Upper lobe of right lung (tissue), 1 donor: ENCODE results near the gene UGGT2. TPM values are rescaled to one million over a fixed set of nuclear protein-coding genes. Genes with fewer than 3 reads are reported as not detected.

Source experiments
- ATAC-seq: fragments of 200-7000 bp; cut with Tn5 transposase; one replicate; pipeline ENCODE4 v1.9.1; 2020; ENCODE audit warnings: mild to moderate bottlenecking, moderate library complexity
- DNase-seq: peaks from one replicate; pipeline ENCODE4 v3.0.0-alpha.2; 2020
- H3K27ac ChIP-seq: fragments of 200-600 bp; one replicate; pipeline ENCODE4 v1.8.0; 2022
- H3K27me3 ChIP-seq: fragments of 200-600 bp; one replicate; pipeline ENCODE4 v1.8.0; 2022; ENCODE audit warnings: mild to moderate bottlenecking
- H3K36me3 ChIP-seq: fragments of 200-600 bp; one replicate; pipeline ENCODE4 v1.8.0; 2022
- H3K4me1 ChIP-seq: fragments of 200-600 bp; one replicate; pipeline ENCODE4 v1.8.0; 2022
- H3K4me3 ChIP-seq: fragments of 200-600 bp; one replicate; pipeline ENCODE4 v1.8.0; 2022; ENCODE audit warnings: mild to moderate bottlenecking
- H3K9me3 ChIP-seq: fragments of 200-600 bp; one replicate; pipeline ENCODE4 v1.8.0; 2022
- intact Hi-C: fragments of 100-400 bp; cut with DNase I; formaldehyde crosslinking; loops from one replicate; pipeline ENCODE4 v1.11.0; 2022
- total RNA-seq: library from RNA; stranded (reverse); fragmentation: NEBNext Ultra II Directional; extraction: Animal tissue kit (Norgen Biotek cat#: 25700); gene quantifications from one replicate; pipeline ENCODE4 v1.2.1, GENCODE V29; 2021
- TF ChIP-seq, protein P1 (sequence below): fragments of 200-600 bp; IDR thresholded peaks from one replicate; pipeline ENCODE4 v1.8.0; 2022; ENCODE audit warnings: antibody characterized with exemption
- donor health status: DM: no; HTN: yes; CAD: no; lungs with severe emphysema.

Gene UGGT2
- total RNA-seq, 1 donor from 2014 or later = 21.7 TPM

DNA sequence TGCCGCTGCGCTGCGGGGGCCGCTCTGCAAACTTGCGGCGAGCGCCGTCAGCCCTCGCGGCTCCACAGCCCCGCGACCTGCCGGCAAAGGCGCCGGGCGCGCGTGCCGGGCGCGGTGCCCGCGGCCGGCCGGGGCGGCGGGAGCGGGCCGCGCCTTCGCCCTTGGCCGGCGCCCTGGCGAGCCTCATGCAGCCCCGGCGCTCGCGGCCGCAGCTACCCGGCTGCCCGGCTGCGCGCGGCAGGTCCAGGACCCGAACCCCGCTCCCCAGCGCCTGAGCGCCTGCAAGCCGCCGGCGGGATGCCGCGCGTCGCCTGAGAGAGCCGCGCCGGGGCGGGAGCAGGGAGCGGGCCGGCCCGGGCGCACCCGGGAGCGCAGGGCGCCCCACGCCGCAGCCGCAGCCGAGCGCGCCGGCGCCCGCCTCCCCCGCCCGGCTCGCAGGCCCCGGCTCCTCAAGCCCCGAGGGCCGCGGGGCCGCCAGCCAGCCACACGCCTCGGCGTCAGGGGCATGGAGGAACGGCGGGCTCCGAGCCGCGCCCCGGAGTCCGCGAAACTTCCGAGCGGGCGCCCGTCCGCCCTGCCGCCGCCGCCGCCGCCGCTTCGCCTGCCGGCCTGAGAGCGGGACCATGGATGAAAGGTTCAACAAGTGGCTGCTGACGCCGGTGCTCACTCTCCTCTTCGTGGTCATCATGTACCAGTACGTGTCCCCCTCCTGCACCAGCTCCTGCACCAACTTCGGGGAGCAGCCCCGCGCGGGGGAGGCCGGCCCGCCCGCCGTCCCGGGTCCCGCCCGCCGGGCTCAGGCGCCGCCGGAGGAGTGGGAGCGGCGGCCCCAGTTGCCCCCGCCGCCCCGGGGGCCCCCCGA is 37.3 kb upstream of the UGGT2 start:
- TF ChIP-seq, protein P1, sequence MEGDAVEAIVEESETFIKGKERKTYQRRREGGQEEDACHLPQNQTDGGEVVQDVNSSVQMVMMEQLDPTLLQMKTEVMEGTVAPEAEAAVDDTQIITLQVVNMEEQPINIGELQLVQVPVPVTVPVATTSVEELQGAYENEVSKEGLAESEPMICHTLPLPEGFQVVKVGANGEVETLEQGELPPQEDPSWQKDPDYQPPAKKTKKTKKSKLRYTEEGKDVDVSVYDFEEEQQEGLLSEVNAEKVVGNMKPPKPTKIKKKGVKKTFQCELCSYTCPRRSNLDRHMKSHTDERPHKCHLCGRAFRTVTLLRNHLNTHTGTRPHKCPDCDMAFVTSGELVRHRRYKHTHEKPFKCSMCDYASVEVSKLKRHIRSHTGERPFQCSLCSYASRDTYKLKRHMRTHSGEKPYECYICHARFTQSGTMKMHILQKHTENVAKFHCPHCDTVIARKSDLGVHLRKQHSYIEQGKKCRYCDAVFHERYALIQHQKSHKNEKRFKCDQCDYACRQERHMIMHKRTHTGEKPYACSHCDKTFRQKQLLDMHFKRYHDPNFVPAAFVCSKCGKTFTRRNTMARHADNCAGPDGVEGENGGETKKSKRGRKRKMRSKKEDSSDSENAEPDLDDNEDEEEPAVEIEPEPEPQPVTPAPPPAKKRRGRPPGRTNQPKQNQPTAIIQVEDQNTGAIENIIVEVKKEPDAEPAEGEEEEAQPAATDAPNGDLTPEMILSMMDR = no peak
- H3K4me3 ChIP-seq = peak overlapping the region; percentile 44
- DNase-seq (no peak), ATAC-seq (peak; percentile 34)
- H3K4me1 ChIP-seq = no peaks in the 10 kb centered on the region
- intact Hi-C loops = no loop called here
- peaks cover 78% of the 10 kb centered on the region for H3K27me3 ChIP-seq
- H3K27ac ChIP-seq = no peak overlapping the region
- no peaks in the 10 kb centered on the region for H3K9me3 ChIP-seq
- H3K36me3 ChIP-seq = no peaks in the 10 kb centered on the region

- Histone ChIP-seq H3K9me3 (no peaks in the 10 kb centered on the region), H3K4me1 (no peaks in the 10 kb centered on the region), H3K4me3 (peak within 1 kb of the TSS; percentile 44), H3K27me3 (peaks cover 83% of the 10 kb centered on the region), H3K27ac (no peak within 1 kb of the TSS), H3K36me3 (no peaks in the 10 kb centered on the region)
- DNase-seq (peak; percentile 67), ATAC-seq (peak; percentile 65)
- TF ChIP-seq, protein P1 = no peak
- intact Hi-C loops = no loop called here
These were observed 36.6 kb upstream of the UGGT2 start, which contains the start of gene HS6ST3 for GRCh38 chr13:96089749-96090239. TSS of gene HS6ST3 (plus strand) at chr13:96090107.

GRCh38 chr13:96089139-96089538 is 35.9 kb upstream of the UGGT2 start:
- Histone ChIP-seq H3K4me1 (no peaks in the 10 kb centered on the region), H3K27me3 (peaks cover 76% of the 10 kb centered on the region), H3K9me3 (no peaks in the 10 kb centered on the region), H3K4me3 (no peak overlapping the region), H3K27ac (no peak overlapping the region), H3K36me3 (no peaks in the 10 kb centered on the region)
- ATAC-seq (no peak), DNase-seq (no peak)
- TF ChIP-seq, protein P1 = no peak
- intact Hi-C loops = no loop called here

DNA sequence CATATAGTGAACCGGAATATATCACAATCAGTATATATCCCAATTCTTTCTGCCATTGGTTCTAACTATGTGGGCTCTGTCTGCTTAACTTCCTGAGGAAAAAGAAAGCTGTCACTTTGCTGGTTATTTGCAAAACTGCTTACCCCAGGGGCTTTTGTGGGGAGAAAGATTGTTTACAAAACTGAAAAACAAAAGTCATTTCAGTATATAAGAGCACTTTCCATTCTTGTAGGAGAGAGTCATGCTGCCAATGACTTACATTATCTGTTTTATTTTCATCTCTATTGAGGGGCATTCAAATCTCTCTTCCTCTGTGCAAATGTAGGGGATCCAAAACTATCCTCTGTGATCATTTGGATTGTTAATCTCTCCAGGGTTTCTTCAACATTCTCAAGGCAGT is 33.5 kb upstream of the UGGT2 start:
- TF ChIP-seq, protein P1 = no peak
- H3K27ac ChIP-seq = no peak overlapping the region
- H3K9me3 ChIP-seq = no peaks in the 10 kb centered on the region
- no peak for ATAC-seq
- H3K36me3 ChIP-seq = no peaks in the 10 kb centered on the region
- intact Hi-C loops = no loop called here
- peaks cover 52% of the 10 kb centered on the region for H3K27me3 ChIP-seq
- DNase-seq = no peak
- H3K4me3 ChIP-seq = no peak overlapping the region
- H3K4me1 ChIP-seq = no peaks in the 10 kb centered on the region

DNA sequence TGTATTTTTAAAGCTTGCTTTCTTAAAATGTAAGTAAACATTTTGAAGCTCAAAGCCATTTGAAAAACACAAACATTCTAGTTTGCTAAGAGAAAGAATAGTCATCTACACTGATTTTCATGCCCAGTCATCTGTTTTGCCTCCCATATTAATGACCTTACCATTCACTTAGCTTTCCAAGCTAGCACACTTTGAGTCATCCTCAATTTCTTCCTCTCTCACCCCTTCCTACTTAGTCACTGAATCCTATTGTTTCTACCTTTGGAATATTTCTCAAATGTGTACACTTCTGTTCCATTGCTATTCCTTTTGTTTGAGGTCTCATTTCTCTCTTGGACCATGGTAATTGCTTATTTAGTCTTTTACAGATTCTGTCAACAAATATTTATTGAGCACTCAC is 29.4 kb upstream of the UGGT2 start:
- TF ChIP-seq, protein P1 = no peak
- no peaks in the 10 kb centered on the region for H3K9me3 ChIP-seq
- DNase-seq (no peak), ATAC-seq (no peak)
- intact Hi-C loops = no loop called here
- no peak overlapping the region for H3K4me3 ChIP-seq
- H3K4me1 ChIP-seq = no peaks in the 10 kb centered on the region
- no peak overlapping the region for H3K27ac ChIP-seq
- peaks cover 25% of the 10 kb centered on the region for H3K27me3 ChIP-seq
- no peaks in the 10 kb centered on the region for H3K36me3 ChIP-seq
